WTC11 (cell line): ENCODE results near the gene DNAJB2. TPM values are rescaled to one million over a fixed set of nuclear protein-coding genes. Genes with fewer than 3 reads are reported as not detected.

Source experiments
- ATAC-seq: fragments of 200-7000 bp; cut with Tn5 transposase; 2 replicates; pipeline ENCODE4 v1.10.0; 2021; ENCODE audit warnings: mild to moderate bottlenecking, moderate library complexity
- CTCF ChIA-PET: fragments of 300-600 bp; sonication (Branson Sonifier 250); formaldehyde crosslinking; loops from one replicate; lab custom pipeline; 2021; ENCODE audit warnings: antibody characterized with exemption; lab: Charles Lee
- POLR2A ChIA-PET: fragments of 350-600 bp; sonication (Branson Sonifier 250); formaldehyde crosslinking; loops from one replicate; lab custom pipeline; 2021; ENCODE audit warnings: antibody characterized with exemption; lab: Charles Lee
- DNase-seq: peaks from one replicate; pipeline ENCODE4 v3.0.0; 2021; ENCODE audit warnings: low spot score
- H3K27ac Mint-ChIP-seq: 2 replicates; pipeline ENCODE4 v1.8.0; 2021; ENCODE audit warnings: mixed read lengths
- H3K27me3 Mint-ChIP-seq: 2 replicates; pipeline ENCODE4 v1.8.0; 2021; ENCODE audit warnings: low read depth, mild to moderate bottlenecking, moderate library complexity, mixed read lengths
- H3K36me3 Mint-ChIP-seq: 2 replicates; pipeline ENCODE4 v1.8.0; 2021; ENCODE audit warnings: mixed read lengths
- H3K4me1 Mint-ChIP-seq: 2 replicates; pipeline ENCODE4 v1.8.0; 2022; ENCODE audit warnings: mixed read lengths
- H3K4me3 Mint-ChIP-seq: 2 replicates; pipeline ENCODE4 v1.8.0; 2021; ENCODE audit warnings: mild to moderate bottlenecking, moderate library complexity, mixed read lengths
- H3K9me3 Mint-ChIP-seq: 2 replicates; pipeline ENCODE4 v1.8.0; 2021; ENCODE audit warnings: mixed read lengths
- AR ChIP-seq: fragments of 250-450 bp; sonication (Bioruptor Pico); IDR thresholded peaks from 2 replicates; pipeline ENCODE4 v1.9.0; 2021; ENCODE audit warnings: mild to moderate bottlenecking
- ATF1 ChIP-seq: sonication (generic); formaldehyde crosslinking; IDR thresholded peaks from 2 replicates; pipeline ENCODE4 v1.8.1; 2023; ENCODE audit warnings: mild to moderate bottlenecking, moderate library complexity, missing genetic modification reagents
- FOXP1 ChIP-seq: sonication (generic); formaldehyde crosslinking; IDR thresholded peaks from 2 replicates; pipeline ENCODE4 v1.8.0; 2022; ENCODE audit warnings: missing genetic modification reagents, mild to moderate bottlenecking, moderate library complexity, borderline replicate concordance
- GRHL2 ChIP-seq: fragments of 250-450 bp; sonication (Bioruptor Pico); IDR thresholded peaks from 2 replicates; pipeline ENCODE4 v1.8.0; 2022; ENCODE audit warnings: mild to moderate bottlenecking, moderate library complexity; ENCODE audit not compliant: insufficient replicate concordance, severe bottlenecking
- HMGA2 ChIP-seq: fragments of 250-450 bp; sonication (Bioruptor Pico); IDR thresholded peaks from 2 replicates; pipeline ENCODE4 v1.4.0; 2021; ENCODE audit warnings: mild to moderate bottlenecking, moderate library complexity
- IRF2 ChIP-seq: sonication (generic); formaldehyde crosslinking; IDR thresholded peaks from 2 replicates; pipeline ENCODE4 v1.8.0; 2022; ENCODE audit warnings: low read depth, missing genetic modification reagents, borderline replicate concordance
- JAZF1 ChIP-seq: fragments of 250-450 bp; sonication (Bioruptor Pico); IDR thresholded peaks from 2 replicates; pipeline ENCODE4 v1.9.0; 2021; ENCODE audit warnings: moderate library complexity, mild to moderate bottlenecking, inconsistent platforms
- KAT7 ChIP-seq: sonication (generic); formaldehyde crosslinking; IDR thresholded peaks from 2 replicates; pipeline ENCODE4 v1.8.1; 2023; ENCODE audit warnings: missing genetic modification reagents, mild to moderate bottlenecking, borderline replicate concordance
- NFATC4 ChIP-seq: fragments of 250-450 bp; sonication (Bioruptor Pico); IDR thresholded peaks from 2 replicates; pipeline ENCODE4 v1.9.0; 2021; ENCODE audit warnings: mild to moderate bottlenecking
- SOX15 ChIP-seq: fragments of 250-450 bp; sonication (Bioruptor Pico); IDR thresholded peaks from 2 replicates; pipeline ENCODE4 v1.9.0; 2021; ENCODE audit warnings: mild to moderate bottlenecking
- SP1 ChIP-seq: sonication (generic); formaldehyde crosslinking; conservative IDR thresholded peaks from 2 replicates; pipeline ENCODE4 v1.8.1; 2022; ENCODE audit warnings: missing genetic modification reagents
- TEAD4 ChIP-seq: sonication (generic); formaldehyde crosslinking; IDR thresholded peaks from 2 replicates; pipeline ENCODE4 v1.8.0; 2022; ENCODE audit warnings: mild to moderate bottlenecking, missing genetic modification reagents
- ZNF121 ChIP-seq: sonication (generic); formaldehyde crosslinking; IDR thresholded peaks from 2 replicates; pipeline ENCODE4 v1.8.0; 2023; ENCODE audit warnings: missing genetic modification reagents
- ZNF232 ChIP-seq: sonication (generic); formaldehyde crosslinking; IDR thresholded peaks from 2 replicates; pipeline ENCODE4 v1.8.0; 2022; ENCODE audit warnings: mild to moderate bottlenecking, missing genetic modification reagents
- ZNF317 ChIP-seq: sonication (generic); formaldehyde crosslinking; IDR thresholded peaks from 2 replicates; pipeline ENCODE4 v1.8.1; 2023; ENCODE audit warnings: low read depth, mild to moderate bottlenecking, moderate library complexity, missing genetic modification reagents, borderline replicate concordance
- ZNF423 ChIP-seq: fragments of 250-450 bp; sonication (Bioruptor Pico); IDR thresholded peaks from 2 replicates; pipeline ENCODE4 v2.1.2; 2022; ENCODE audit warnings: mild to moderate bottlenecking, moderate library complexity
- total RNA-seq: library from RNA; stranded (reverse); gene quantifications from 3 replicates; pipeline ENCODE4 v1.2.3, GENCODE V29; 2021
- TF ChIP-seq, protein P1 (sequence below): sonication (generic); formaldehyde crosslinking; IDR thresholded peaks from 2 replicates; pipeline ENCODE4 v1.8.0; 2022; ENCODE audit warnings: mild to moderate bottlenecking, missing genetic modification reagents
- TF ChIP-seq, protein P2 (sequence below): sonication (generic); formaldehyde crosslinking; conservative IDR thresholded peaks from 2 replicates; pipeline ENCODE4 v1.8.1; 2023; ENCODE audit warnings: mild to moderate bottlenecking, low read depth, missing genetic modification reagents, moderate library complexity

Gene DNAJB2
- total RNA-seq, 1 experiment from 2014 or later = 36.1 TPM

DNA sequence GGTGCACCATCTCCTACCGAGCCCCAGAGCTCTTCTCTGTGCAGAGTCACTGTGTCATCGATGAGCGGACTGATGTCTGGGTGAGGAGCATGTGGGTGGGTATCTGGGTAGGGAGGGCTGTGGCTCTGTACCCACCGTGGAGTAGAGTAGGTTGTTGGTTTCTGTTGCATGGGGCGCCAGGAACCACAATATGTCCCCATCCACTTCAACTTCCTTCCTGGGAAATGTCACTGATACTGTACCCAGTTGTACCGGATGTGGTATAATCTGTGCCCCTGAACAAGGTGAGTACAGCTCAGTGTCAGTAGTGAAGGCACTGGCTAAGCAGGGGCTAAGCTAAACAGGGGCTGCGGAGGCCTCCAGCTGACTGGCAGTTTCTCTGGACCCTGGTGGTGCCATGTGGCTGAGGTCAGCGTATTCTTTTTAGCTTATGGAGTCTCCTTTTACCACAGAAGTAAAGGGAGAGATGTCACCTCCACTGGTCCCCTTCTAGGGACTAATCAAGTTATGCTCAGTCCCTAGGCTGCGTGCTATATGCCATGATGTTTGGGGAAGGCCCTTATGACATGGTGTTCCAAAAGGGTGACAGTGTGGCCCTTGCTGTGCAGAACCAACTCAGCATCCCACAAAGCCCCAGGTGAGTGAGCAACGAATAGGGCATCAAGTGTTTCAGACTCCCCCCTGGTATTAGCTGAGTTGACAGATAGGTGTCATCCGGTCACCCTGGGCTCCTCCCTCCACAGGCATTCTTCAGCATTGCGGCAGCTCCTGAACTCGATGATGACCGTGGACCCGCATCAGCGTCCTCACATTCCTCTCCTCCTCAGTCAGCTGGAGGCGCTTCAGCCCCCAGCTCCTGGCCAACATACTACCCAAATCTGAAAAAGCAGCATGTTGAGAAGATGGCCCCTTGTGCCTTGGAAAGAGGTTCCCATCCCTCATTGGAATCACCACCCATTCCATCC is 31.2 kb upstream of the DNAJB2 start:
- CTCF ChIA-PET = interaction anchor here (1.2 to 3.0 kb wide), 6 partner anchors 14 to 76 kb away, joined by 3 to 25 read pairs (median 5); partner anchors contain the start of genes ANKZF1, ATG9A and DNAJB2
- H3K27me3 Mint-ChIP-seq = peaks cover 18% of the 10 kb centered on the region
- H3K9me3 Mint-ChIP-seq = no peaks in the 10 kb centered on the region
- POLR2A ChIA-PET = interaction anchor here (0.6 to 2.3 kb wide), 4 partner anchors 29 to 295 kb away, joined by 3 to 11 read pairs (median 6); partner anchors contain the start of gene ABCB6
- H3K4me1 Mint-ChIP-seq = peaks cover 34% of the 10 kb centered on the region
- no peak for ATAC-seq
- no peak overlapping the region for H3K4me3 Mint-ChIP-seq
- TF ChIP-seq ZNF423 (CRISPR knock-in tag) (no peak), JAZF1 (CRISPR knock-in tag) (no peak), GRHL2 (CRISPR knock-in tag) (no peak), SP1 (CRISPR knock-in tag) (no peak)
- TF ChIP-seq, all 79 proteins: peak for 0
- DNase-seq = no peak
- Mint-ChIP-seq H3K36me3 (peaks cover 19% of the 10 kb centered on the region; the same call in 1 of the 2 replicates), H3K27ac (no peak overlapping the region)

DNA sequence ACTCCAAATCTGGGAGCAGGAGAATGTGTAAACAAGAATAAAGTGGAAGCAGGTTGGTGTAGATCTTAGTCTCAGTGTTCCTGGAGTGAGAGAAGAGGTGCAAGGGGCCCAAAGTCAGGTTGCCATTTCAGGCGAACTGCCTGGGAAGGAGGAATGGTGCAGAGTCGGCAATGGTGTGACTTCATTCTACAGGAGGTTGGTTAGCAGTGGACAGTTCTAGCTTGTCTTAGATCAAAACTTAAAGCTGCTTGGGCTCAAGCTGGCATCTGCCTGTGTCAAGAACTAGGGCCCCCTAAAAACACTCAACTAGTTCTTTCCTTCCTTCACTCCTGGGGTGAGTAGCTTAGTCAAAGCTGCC is 30.3 kb upstream of the DNAJB2 start:
- H3K27ac Mint-ChIP-seq = peak overlapping the region; percentile 62; the same call in 1 of the 2 replicates
- POLR2A ChIA-PET = interaction anchor here (1.2 to 2.3 kb wide), 2 partner anchors 30 to 295 kb away, joined by 7 to 11 read pairs; partner anchors contain the start of gene ABCB6

More for the DNA sequence above, 30.3 kb upstream of the DNAJB2 start:
- ATAC-seq (no peak), DNase-seq (no peak)
- peaks cover 19% of the 10 kb centered on the region; the same call in 1 of the 2 replicates for H3K36me3 Mint-ChIP-seq
- H3K4me3 Mint-ChIP-seq = no peak overlapping the region
- H3K9me3 Mint-ChIP-seq = no peaks in the 10 kb centered on the region
- TF ChIP-seq, protein P1, sequence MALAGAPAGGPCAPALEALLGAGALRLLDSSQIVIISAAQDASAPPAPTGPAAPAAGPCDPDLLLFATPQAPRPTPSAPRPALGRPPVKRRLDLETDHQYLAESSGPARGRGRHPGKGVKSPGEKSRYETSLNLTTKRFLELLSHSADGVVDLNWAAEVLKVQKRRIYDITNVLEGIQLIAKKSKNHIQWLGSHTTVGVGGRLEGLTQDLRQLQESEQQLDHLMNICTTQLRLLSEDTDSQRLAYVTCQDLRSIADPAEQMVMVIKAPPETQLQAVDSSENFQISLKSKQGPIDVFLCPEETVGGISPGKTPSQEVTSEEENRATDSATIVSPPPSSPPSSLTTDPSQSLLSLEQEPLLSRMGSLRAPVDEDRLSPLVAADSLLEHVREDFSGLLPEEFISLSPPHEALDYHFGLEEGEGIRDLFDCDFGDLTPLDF (CRISPR knock-in tag) = no peak
- no peak for TF ChIP-seq FOXP1 (CRISPR knock-in tag)
- no peak for TF ChIP-seq JAZF1 (CRISPR knock-in tag)
- TF ChIP-seq KAT7 (CRISPR knock-in tag) = no peak
- no peak for TF ChIP-seq ZNF317 (CRISPR knock-in tag)
- no peak for TF ChIP-seq IRF2 (CRISPR knock-in tag)
- TF ChIP-seq TEAD4 = no peak
- TF ChIP-seq ZNF121 (CRISPR knock-in tag) = no peak
- TF ChIP-seq, protein P2, sequence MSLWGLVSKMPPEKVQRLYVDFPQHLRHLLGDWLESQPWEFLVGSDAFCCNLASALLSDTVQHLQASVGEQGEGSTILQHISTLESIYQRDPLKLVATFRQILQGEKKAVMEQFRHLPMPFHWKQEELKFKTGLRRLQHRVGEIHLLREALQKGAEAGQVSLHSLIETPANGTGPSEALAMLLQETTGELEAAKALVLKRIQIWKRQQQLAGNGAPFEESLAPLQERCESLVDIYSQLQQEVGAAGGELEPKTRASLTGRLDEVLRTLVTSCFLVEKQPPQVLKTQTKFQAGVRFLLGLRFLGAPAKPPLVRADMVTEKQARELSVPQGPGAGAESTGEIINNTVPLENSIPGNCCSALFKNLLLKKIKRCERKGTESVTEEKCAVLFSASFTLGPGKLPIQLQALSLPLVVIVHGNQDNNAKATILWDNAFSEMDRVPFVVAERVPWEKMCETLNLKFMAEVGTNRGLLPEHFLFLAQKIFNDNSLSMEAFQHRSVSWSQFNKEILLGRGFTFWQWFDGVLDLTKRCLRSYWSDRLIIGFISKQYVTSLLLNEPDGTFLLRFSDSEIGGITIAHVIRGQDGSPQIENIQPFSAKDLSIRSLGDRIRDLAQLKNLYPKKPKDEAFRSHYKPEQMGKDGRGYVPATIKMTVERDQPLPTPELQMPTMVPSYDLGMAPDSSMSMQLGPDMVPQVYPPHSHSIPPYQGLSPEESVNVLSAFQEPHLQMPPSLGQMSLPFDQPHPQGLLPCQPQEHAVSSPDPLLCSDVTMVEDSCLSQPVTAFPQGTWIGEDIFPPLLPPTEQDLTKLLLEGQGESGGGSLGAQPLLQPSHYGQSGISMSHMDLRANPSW (CRISPR knock-in tag) = no peak
- no peak for TF ChIP-seq SOX15 (CRISPR knock-in tag)
- no peak for TF ChIP-seq ZNF232
- TF ChIP-seq ATF1 (CRISPR knock-in tag) = no peak
- TF ChIP-seq NFATC4 (CRISPR knock-in tag) = no peak
- TF ChIP-seq AR (CRISPR knock-in tag) = no peak
- no peak for TF ChIP-seq HMGA2 (CRISPR knock-in tag)
- peaks cover 31% of the 10 kb centered on the region for H3K4me1 Mint-ChIP-seq
- CTCF ChIA-PET = interaction anchor here (0.6 to 3.0 kb wide), 10 partner anchors 13 to 247 kb away, joined by 3 to 25 read pairs (median 4); partner anchors contain the start of genes ANKZF1, ATG9A and DNAJB2
- H3K27me3 Mint-ChIP-seq = peaks cover 25% of the 10 kb centered on the region
